HPDE6-E6E7 (cell line): ENCODE data around the gene IGFBP5.

ENCODE experiments used
- DNase-seq: peaks from one replicate; pipeline ENCODE4 v3.0.0; 2011; ENCODE audit warnings: missing footprints; ENCODE audit errors: extremely low spot score

Gene IGFBP5

DNA sequence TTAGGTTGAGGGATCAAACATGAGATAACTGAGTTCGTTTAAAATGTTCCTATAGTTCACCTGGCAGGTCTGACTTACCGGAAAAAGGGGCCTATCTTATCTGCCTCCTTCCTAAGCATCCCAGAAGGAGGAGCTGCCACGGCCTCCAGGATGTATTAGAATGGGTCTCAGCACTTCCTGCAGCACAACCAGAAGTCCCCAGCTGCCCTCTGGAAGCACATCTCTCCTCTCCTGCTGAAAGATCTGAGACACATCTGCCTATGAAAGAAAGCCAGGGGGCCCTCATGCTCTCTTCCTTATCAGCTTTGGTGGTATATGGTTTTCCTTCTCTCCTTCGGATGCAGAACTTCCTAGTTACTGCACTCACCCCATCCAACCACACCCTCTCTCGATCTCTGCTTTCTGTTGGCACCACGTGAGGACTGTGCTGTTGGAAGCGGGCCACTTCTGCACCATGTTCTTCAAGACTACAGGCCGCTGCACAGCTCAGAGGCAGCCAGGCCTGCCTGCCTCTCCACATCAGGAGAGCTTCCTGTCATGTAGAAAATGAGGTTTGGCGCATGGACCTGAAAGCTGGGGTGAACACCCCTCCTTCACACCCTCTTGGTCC lies 6.5 kb downstream of the IGFBP5 start:
- DNase-seq: no peak

DNA sequence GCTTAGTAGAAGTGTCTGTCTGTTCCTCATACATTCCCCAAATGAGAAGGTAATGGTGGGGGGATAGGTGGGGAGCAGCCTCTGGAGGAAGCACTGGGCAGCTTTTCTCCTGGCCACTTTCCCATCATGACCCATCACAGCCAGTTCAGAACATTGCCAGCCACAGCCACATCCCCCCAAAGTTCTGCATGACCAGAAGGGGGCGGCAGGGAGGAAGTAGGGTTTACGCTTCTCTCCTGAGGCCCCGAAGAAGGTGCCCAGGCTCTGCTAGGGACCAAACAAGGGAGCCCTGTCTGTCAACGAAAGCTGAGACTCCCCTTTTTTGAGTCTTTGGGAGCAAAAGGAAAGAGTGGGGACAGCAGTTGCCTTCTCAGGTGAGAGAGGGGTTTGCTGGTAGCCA lies 7.7 kb downstream of the IGFBP5 start:
- no peak for DNase-seq

DNA sequence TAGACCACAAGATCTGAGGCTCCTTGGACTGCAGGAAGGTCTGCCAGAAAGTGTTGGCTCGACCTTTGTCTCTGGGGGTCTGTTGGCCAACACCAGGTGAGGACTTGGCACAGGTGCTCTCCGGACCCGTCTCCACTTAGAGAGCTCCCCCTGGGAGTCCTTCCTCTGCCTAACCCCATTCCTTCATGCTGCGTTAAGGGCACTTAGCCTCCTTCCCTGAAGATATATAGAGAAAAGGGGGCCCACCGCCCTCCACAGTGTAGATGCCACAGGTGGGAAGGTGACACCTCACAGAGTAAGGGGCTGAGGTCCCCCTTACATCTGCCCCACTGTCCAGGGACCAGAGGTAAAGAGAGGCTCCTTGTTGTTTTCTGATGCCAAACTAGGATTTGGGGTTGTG lies 8.2 kb downstream of the IGFBP5 start:
- DNase-seq: no peak

DNA sequence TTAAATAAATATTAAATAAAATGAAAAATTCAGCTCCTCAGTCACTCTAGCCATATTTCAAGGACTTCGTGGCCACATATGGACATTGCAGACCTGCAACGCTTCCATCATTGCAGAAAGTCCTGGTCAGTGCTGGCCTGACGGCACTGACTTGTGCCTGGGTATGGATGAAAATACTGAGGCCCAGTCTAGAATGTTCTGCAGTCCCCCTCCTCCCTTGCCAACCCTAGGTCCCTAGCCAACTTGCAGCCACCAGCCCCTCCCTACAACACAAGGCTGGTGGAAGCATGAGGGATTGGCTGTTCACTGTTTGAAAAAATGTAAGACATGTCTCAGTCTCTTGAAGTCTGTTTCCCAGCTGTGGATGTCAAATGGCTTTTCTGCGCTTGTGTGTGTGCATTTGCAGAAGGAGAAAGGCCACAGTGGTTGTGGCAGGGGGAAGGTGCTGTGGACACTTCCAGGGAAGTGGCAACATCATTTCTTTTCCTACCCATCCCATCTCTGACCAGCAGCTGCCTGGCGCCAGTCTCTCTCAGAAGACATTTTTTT lies 9.9 kb downstream of the IGFBP5 start:
- DNase-seq: no peak

DNA sequence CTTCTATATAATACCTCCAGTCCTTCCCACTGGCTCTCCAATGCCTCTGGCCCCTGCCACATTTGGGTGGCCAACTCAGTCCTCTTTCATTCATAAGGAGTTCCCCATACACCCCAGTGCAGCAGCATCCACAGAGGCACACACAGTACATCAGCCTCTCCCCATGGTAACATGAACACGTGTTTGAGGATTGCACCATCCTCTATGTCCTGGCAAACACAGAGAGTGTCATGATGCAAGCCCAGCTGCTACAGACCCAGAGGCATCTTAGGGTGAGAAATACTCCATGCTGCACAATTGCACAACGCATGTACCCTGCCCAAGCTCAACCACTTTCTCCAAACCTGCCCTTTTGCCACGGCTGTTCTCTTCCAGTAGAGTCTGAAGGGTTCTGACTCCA lies 11.5 kb downstream of the IGFBP5 start:
- peak; percentile 80 for DNase-seq

DNA sequence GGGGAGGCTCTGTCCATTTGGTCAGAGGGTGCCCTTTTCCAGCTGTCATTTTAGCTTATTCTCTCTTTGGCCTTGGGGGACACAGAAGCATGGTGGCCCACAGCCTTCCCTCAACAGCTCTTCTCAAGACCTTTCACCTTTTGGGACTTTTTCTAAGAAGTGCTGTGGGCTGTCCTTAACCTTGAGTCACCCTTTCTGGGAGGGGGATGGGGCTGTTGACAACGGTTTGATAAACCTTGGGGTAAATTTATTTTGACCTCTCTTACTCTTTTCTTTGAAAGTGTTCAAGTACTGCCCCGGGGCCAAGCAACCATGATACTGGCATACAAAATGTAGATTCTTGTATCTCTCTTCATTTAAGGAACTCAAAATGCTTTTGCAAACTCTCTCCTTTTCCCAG lies 13.7 kb downstream of the IGFBP5 start:
- DNase-seq: no peak

DNA sequence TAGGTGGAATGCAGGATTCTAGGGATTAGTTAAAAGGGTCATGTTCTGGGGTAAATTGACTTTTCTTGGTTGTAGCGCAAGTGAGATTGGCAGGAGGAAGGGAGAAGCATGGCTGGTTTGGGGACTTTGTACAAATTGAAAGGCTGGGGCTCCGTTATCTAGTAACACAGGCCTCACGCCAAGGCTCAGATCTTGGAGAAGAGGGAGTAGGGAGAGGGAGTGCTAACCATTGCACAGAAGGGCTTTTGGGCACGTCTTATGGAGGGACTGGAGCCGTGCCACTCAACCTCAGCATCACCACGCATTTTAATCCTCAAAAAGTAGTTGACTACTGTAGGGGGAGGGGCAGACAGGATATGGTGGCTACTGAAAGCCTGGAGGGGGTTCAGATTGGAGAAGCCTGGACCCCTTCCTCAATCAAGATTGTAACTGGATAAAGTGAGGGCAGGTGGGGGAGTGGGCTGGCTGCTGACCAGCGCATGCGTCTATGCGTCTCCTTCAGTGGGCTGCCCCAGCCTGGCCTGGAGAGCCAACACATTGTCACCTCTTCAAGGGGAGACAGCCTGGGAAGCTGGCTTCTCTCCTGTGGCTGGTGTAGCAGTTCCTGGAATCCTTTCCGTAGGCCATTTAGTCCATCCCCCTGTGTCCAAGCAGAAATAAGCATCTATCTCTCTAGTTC lies 14.3 kb downstream of the IGFBP5 start:
- no peak for DNase-seq

DNA sequence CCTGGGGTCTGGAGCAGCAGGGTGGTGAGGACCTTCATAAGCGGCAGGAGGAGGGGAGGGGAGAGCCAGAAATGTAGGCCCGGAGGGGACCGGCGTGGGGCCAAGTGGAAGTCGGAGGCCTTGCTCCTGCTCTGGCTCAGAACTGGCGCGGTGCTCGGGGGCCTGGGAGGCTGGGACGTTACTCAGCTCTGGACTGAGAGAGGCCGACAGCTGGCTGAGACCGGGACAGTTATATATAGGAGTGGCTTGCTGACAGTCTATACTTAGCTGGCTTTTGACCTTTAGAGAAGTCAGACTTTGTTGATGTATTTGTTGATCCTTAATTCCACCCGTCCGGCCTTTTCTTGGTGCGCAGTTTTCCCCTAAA lies 15.7 kb downstream of the IGFBP5 start:
- DNase-seq: no peak

DNA sequence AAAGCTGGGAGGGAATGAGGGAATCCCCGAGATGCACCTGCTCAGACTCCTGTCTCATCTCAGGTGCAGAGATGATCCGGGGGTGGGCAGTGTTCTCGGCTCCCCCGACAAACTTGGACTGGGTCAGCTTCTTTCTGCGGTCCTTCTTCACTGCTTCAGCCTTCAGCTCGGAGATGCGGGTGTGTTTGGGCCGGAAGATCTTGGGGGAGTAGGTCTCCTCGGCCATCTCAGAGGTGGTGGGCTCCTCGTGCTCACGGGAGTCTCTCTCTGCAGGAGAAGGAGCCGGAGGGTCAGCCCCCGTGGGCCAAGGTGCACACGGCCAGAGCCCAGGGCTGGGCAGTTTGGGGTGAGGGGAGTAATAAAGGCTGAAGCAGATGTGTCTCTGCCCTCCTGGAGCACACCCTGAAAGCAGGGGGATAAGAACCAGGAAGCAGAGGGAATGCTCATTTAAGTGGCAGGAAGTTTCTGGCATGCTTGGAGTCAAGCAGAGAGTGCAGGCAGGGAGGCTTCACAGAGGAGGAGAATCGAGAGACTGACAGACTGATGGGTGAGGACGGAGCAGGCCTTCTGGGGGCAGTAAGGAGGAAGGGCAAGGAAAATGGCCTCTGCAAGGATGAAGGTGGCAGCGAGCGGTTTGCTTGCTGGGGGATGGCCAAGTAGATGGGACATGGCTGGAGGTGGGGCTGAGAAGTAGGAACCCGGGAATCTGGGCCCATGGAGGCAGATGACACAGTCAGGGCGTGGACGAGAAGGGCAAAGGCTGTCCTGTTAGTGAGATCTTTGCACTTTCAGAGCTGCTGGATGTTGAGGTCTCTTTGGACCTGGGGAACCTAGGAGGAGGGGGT lies 16.3 kb downstream of the IGFBP5 start:
- DNase-seq: no peak

DNA sequence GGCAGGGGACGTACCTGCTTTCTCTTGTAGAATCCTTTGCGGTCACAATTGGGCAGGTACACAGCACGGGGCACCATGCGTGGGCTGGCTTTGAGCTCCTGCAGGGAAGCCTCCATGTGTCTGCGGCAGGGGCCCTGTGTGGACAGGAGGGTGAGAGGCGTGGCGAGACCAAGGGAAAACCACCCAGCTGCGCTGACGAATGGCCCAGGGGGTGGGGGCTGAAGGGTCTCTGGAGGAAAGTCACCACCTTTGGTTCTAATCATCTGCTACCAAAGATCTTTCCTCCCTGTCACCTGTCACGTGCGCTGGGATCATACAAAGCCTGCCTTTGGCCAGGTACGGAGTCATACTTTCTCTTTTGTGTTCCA lies 17.3 kb downstream of the IGFBP5 start:
- DNase-seq: no peak

DNA sequence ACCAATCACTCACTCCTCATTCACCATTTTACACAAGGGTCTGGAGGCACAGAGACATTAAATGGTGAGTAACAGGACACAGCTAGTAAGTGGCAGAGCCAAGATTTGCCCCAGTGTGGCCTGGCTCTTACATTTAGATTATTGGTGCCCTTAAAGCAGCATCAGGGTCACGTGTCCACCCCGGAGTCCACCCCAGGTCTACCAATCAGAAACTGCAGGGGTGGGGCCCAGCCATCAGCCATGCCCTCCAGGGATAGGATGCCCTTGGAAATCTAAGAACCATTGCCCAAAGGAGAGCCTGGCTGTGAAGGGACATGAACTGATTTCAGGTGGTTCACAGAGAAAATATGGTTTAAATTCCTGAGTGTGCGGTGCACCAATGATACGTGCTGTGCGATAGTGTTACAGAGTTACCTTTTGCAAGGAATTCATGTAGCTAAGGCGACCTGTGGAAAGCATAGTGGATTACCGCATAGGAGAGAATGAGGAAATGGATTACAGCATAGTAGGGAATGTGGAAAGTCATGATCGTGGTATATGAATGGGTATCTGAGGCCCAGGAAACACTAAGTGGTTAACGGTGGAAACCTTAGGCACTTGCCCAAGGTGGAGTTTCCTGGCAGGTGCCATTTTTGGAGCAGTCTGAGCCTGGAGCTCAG lies 17.8 kb downstream of the IGFBP5 start:
- no peak for DNase-seq

DNA sequence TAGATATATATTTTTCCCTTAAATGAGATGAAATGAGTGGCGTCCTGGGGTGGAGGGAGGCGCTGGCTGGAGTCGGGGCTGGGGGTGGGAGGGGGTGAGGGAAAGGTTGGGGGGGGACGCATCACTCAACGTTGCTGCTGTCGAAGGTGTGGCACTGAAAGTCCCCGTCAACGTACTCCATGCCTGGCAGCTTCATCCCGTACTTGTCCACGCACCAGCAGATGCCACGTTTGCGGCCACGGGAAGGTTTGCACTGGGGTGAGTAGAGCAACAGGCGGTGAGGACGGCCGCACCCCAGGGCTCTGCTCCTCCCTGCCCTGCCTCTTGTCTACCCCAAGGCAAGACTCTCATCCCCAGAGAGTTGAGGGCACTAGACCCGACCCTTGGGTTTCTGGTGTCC lies 18.7 kb downstream of the IGFBP5 start:
- DNase-seq: no peak

DNA sequence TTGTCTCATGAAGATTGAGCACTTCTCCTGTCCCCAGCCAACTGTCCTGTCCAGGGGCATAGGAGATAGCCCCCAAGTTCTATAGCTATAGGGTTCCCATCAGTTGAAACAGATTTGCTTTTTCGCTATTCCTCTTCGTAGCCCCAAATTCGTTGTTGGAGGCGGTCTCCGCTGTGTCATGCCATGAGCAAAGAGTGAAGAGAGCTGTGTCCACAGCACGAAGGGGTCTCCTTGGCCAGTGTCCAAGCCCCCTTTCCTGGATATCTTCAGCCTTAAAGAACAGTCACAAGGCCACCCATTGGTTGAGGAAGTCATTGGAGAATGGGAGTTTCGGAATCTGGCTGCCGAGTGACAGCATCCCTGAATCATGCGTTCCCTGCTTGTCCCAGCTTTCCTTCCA lies 21.0 kb downstream of the IGFBP5 start:
- DNase-seq: no peak

DNA sequence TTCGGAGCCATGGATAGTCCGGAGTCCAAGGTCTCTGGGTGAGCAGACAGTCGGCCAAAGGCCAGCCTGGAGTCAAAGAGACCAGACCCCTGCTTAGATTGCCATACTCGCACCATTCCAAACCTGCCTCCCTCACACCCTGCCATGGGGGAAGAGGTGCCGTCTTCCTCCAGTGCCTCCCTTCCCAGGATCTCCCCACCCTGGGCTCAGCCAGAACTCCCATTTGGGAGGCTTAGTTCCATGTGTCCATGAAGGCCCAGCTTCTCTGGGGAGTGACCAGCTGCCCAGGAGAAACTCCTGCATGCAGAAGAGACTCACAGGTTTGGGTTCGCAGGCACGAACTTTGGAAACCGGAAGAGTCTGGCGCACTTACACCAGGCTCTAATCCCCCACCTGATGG lies 21.7 kb downstream of the IGFBP5 start:
- no peak for DNase-seq

DNA sequence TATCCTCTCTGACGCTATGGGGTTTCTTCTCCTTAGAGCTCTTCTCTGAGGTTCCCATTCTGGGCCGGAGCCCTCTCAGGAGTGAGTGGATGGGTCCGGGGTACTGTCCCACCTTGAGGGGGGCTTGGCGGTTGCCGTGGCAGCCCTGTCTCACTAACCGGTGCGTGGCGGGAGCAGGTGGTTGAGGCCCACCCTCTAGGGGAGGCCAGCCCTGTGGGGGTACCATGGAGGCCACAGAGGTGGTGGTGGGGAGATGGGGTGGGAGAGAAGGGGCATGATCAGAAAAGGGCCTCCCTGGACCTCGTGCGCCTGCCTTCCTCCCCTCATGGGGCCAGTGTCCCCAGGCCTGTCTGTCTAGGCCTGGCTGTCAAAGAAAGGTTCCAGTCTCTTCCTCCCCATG lies 22.3 kb downstream of the IGFBP5 start:
- DNase-seq: no peak

DNA sequence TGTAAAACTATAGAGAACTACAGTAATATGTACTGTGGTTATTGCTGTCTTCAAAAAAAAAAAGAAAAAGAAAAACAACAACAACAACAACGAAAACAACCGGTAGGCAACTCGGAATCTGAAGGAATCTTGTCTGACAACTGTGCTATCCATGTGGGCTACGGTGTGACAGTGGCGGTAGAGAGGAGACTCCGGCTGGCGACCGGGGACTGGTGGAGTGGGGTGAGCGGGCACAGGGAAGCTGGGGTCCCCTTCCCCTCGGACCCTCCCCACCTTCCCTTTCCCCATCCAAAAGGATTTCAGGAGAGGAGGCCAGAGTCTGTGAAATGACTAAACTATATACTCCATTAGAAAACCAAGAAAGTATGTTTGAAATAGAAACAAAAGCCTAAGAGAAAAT lies 22.9 kb downstream of the IGFBP5 start:
- DNase-seq: no peak

DNA sequence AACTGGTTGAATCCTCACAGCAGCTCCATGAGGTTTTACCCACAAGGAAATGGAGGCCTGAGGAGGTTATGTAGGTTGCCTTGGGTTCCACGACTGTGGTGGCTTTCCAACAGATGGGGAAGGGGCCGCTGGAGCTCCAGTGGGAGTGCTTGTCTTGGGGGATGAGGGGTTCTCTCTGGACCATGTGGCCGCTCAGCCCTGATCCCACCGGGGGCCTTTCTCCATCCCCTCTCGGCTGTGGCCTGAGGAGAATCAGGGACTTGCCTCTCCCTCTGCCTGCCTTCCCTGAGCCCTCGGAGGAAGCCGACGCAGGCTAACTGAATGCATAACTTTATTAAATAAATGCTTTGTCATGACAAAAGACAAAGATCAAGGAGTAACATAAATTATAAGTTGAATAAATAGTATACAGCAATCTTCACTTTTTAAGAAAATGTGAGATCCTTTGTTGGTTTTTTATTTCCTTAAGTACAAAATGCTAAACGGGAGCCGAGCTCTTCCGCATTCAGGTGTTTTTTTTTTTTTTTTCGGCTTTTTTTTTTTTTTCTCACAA lies 23.5 kb downstream of the IGFBP5 start:
- no peak for DNase-seq

DNA sequence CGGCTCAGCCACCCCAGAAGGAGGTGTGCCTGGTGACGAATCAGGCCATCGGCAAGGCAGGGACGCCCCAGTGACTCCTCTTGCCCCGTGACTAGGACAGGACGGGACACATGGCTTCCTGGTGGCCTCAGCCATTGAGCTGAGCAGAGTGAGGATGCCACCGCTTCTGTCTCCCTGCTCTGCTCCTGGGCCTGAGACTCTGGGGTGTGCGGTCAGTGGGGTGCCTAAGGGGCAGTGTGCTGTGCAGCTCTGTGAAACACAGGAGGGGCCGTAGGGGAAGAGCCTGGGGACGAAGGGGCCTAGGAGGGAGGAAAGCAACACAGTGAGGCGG lies 24.3 kb downstream of the IGFBP5 start:
- DNase-seq: no peak

DNA sequence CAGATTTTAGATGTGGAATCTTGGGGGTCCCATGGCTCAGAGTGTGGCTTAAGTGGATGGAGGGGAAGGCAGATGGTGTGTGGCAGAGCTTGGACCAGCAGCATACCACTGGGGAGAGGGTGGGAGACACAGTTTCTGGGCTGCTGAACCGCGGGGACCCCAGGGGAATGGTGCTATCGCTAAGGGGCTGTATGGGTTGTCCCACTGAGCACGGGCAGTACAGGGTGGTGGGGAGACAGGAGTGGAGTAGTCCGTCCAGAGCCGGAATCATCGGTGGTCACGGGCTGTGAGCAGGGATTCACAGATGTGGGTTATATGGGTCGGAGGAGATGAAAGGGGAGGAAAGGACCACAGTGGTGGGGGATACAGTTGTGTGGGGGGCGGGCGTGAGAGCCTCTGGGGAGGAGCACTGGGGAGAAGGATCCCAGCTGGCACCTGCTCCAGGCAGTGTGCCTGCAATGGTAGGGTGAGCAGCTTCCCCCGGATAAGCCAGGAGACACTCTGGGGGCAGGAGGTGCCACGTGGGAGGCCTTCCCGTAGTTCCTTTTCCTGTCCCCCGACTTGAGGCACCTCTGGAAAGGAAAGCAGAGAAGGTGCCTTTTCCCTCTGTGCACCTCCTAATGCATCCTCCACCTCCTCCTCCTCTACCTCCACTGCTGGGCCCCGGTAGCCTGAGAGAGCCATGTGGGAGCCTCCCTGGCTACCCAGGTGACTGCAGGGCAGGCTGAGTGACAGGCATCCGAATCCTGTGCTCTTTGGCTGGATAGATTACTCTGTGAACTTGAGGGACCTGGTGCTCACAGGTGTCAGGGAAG lies 24.9 kb downstream of the IGFBP5 start:
- no peak for DNase-seq

DNA sequence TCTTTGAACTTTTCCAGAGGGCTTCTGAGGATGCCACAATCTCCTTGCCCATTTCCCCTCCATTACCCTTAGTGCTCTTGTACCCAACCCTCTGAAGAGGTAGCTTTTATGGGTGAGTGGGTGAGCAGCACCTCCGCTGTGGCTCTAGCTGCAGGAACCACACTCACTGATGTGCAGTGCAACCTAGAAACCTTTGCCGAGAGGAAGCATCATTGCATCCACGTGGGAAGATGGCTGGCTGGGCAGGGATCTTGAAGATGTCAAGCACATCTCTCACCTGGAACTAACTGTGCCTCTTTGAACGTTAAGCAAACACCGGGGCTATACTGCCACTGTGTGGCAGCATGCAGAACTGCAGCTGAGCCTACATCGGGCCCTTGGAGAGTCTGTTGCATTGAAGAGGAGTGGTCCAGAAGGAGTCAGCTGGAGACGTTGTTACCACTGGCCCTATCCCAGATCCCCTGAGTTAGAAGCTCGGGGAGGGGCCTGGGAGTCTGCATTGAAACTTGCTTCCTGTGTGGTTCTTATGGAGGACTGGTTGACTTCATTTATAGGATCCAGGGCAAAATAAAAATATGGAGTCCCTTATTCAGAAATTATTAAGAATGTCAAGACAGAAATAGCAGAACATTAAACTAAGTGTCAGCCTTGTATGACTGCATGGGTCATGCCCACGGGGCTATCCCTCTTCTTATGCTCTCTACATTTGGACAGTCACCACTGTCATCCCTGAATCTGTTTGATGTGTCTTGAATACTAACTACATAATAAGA lies 28.7 kb downstream of the IGFBP5 start:
- DNase-seq: peak; percentile 64

DNA sequence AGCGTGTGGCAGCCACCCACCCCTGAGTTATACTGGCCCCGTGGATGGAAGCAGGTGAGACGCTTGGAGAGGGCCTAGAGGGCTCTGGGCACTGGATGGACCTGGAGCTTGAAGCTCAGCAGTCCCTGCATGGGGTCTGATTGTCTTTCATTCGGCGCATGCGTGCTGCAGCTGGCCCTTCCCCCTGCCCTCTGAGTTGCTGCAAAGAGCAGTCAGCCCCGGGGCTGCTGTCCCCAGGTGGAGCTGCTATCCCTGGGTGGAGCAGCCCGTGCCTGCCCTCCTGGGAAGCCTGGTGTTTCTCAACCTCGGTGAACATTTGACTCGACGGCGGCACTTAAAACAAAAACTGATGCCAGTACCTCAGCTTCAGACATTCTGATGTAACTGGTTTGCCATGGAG lies 29.6 kb downstream of the IGFBP5 start:
- DNase-seq: peak; percentile 71
